GM23338 (cell line): ENCODE measurements around the gene EXOC3L1. TPM values are rescaled to one million over a fixed set of nuclear protein-coding genes. Genes with fewer than 3 reads are reported as not detected.

Experiments used
- ATAC-seq: fragments of 200-7000 bp; cut with Tn5 transposase; 3 replicates; pipeline ENCODE4 v1.9.1; 2020
- DNase-seq: peaks from one replicate; pipeline ENCODE4 v3.0.0-alpha.2; 2015; ENCODE audit warnings: low spot score
- H2AFZ ChIP-seq: fragments of 200-600 bp; sonication (generic); 2 replicates; pipeline ENCODE4 v1.8.0; 2016; ENCODE audit warnings: antibody characterized with exemption, mild to moderate bottlenecking, moderate library complexity
- H3F3A ChIP-seq: fragments of 200-600 bp; sonication (generic); replicated peaks from 2 replicates; pipeline ENCODE4 v1.8.0; 2017; ENCODE audit warnings: antibody characterized with exemption, mixed run types, low read depth
- H3K27ac ChIP-seq: fragments of 200-600 bp; sonication (generic); 2 replicates; pipeline ENCODE4 v1.6.1; 2016; ENCODE audit warnings: low read depth
- H3K27me3 ChIP-seq: fragments of 200-600 bp; sonication (generic); 2 replicates; pipeline ENCODE4 v1.8.0; 2016; ENCODE audit warnings: mild to moderate bottlenecking, mixed run types, moderate library complexity; ENCODE audit not compliant: insufficient read depth
- H3K36me3 ChIP-seq: fragments of 200-600 bp; sonication (generic); 2 replicates; pipeline ENCODE4 v1.8.0; 2016; ENCODE audit warnings: mild to moderate bottlenecking; ENCODE audit not compliant: insufficient read depth
- H3K4me1 ChIP-seq: fragments of 200-600 bp; sonication (generic); 2 replicates; pipeline ENCODE4 v1.8.0; 2016; ENCODE audit warnings: mild to moderate bottlenecking, moderate library complexity; ENCODE audit not compliant: insufficient read depth
- H3K4me2 ChIP-seq: fragments of 200-600 bp; sonication (generic); 2 replicates; pipeline ENCODE4 v1.7.1; 2017; ENCODE audit warnings: mixed run types
- H3K4me3 ChIP-seq: fragments of 200-600 bp; sonication (generic); 2 replicates; pipeline ENCODE4 v1.6.1; 2016; ENCODE audit warnings: mixed run types
- H3K79me2 ChIP-seq: fragments of 200-600 bp; sonication (generic); replicated peaks from 2 replicates; pipeline ENCODE4 v1.8.0; 2017; ENCODE audit warnings: mild to moderate bottlenecking; ENCODE audit not compliant: insufficient read depth
- H3K9me2 ChIP-seq: fragments of 200-600 bp; sonication (generic); 2 replicates; pipeline ENCODE4 v1.8.0; 2017; ENCODE audit not compliant: insufficient read depth
- H4K20me1 ChIP-seq: fragments of 200-600 bp; sonication (generic); replicated peaks from 2 replicates; pipeline ENCODE4 v1.8.0; 2017; ENCODE audit warnings: mild to moderate bottlenecking; ENCODE audit not compliant: insufficient read depth
- H3K27ac Mint-ChIP-seq: 2 replicates; pipeline ENCODE4 v1.8.0; 2020; ENCODE audit warnings: inconsistent platforms, mild to moderate bottlenecking, moderate library complexity, mixed read lengths
- H3K27me3 Mint-ChIP-seq: 3 replicates; pipeline ENCODE4 v1.8.0; 2022; ENCODE audit warnings: low read depth, mild to moderate bottlenecking, moderate library complexity, mixed read lengths, inconsistent platforms; ENCODE audit not compliant: insufficient read depth, poor library complexity
- H3K36me3 Mint-ChIP-seq: 3 replicates; pipeline ENCODE4 v1.8.0; 2021; ENCODE audit warnings: low read depth, mild to moderate bottlenecking, inconsistent platforms, moderate library complexity, mixed read lengths
- H3K4me1 Mint-ChIP-seq: 3 replicates; pipeline ENCODE4 v1.8.0; 2020; ENCODE audit warnings: mild to moderate bottlenecking, inconsistent platforms, mixed read lengths
- H3K4me3 Mint-ChIP-seq: 3 replicates; pipeline ENCODE4 v1.8.0; 2021; ENCODE audit warnings: moderate library complexity, mild to moderate bottlenecking, inconsistent platforms, mixed read lengths
- H3K9me3 Mint-ChIP-seq: 3 replicates; pipeline ENCODE4 v1.8.0; 2020; ENCODE audit warnings: moderate library complexity, mild to moderate bottlenecking, inconsistent platforms, mixed read lengths
- CREB1 ChIP-seq: fragments of 250-450 bp; sonication (Bioruptor Pico); IDR thresholded peaks from 2 replicates; pipeline ENCODE4 v1.5.0; 2020; ENCODE audit warnings: low read depth, mild to moderate bottlenecking, moderate library complexity
- CTCF ChIP-seq, 2 experiments: fragments of 200-600 bp in 1 of 2; sonication (generic) in 1 of 2; conservative IDR thresholded peaks; 2 replicates each; pipeline versions ENCODE4 v1.5.1 to v1.6.1; 2016 to 2017; ENCODE audit warnings: antibody characterized with exemption in 2 of 2, low read depth in 2 of 2, mild to moderate bottlenecking in 2 of 2, moderate library complexity in 1 of 2
- ETS1 ChIP-seq: IDR thresholded peaks from 2 replicates; pipeline ENCODE4 v1.6.1; 2016; ENCODE audit warnings: antibody characterized with exemption
- JUNB ChIP-seq: IDR thresholded peaks from one replicate; pipeline ENCODE4 v1.6.1; 2016; ENCODE audit warnings: antibody characterized with exemption; ENCODE audit not compliant: unreplicated experiment
- STAT1 ChIP-seq: IDR thresholded peaks from one replicate; pipeline ENCODE4 v1.6.1; 2016; ENCODE audit warnings: antibody characterized with exemption; ENCODE audit not compliant: unreplicated experiment
- ZNF114 ChIP-seq: fragments of 250-450 bp; sonication (Bioruptor Pico); IDR thresholded peaks from 2 replicates; pipeline ENCODE4 v1.5.0; 2020; ENCODE audit warnings: mild to moderate bottlenecking, moderate library complexity
- ZNF331 ChIP-seq: fragments of 250-450 bp; sonication (Bioruptor Pico); IDR thresholded peaks from 2 replicates; pipeline ENCODE4 v1.5.0; 2020; ENCODE audit warnings: low read depth, mild to moderate bottlenecking, moderate library complexity
- ZNF462 ChIP-seq: fragments of 250-450 bp; sonication (Bioruptor Pico); IDR thresholded peaks from 2 replicates; pipeline ENCODE4 v1.5.0; 2020; ENCODE audit warnings: mild to moderate bottlenecking, moderate library complexity
- polyA plus RNA-seq: library from polyadenylated mRNA; unstranded; fragments of >200 nt; fragmentation: Nextera tagmentation; extraction: Ambion mirVana; gene quantifications from 2 replicates; pipeline ENCODE4 v1.2.1, GENCODE V29; 2016
- total RNA-seq: library from RNA; depleted of rRNA; stranded (reverse); fragments of >200 nt; shearing (Covaris generic); gene quantifications from 2 replicates; pipeline ENCODE4 v1.2.3, GENCODE V29; 2014

Gene EXOC3L1
- total and polyA plus RNA-seq, 2 experiments from 2014 or later: 1.1 to 2.3 TPM

GRCh38 chr16:67206838-67207248, 16.9 kb upstream of the EXOC3L1 start (continued):
- TF ChIP-seq JUNB: no peak
- TF ChIP-seq ZNF462 (CRISPR knock-in tag): no peak
- TF ChIP-seq CTCF (conservative IDR thresholded peaks at IDR 0.05; ENCODE audit: low read depth in 2 of 2): no peak

GRCh38 chr16:67206129-67206837, 16.3 kb upstream of the EXOC3L1 start:
- no peaks in the 10 kb centered on the region for H3K79me2 ChIP-seq
- Mint-ChIP-seq H3K36me3 (0 out of 3 replicates have a peak, but pooled peaks cover 1% of the 10 kb centered on the region), H3K4me1 (peaks cover 5% of the 10 kb centered on the region; the same call in 2 of the 3 replicates), H3K4me3 (no peak overlapping the region; the same call in 2 of the 3 replicates), H3K9me3 (no peaks in the 10 kb centered on the region), H3K27ac (no peak overlapping the region), H3K27me3 (peaks cover 10% of the 10 kb centered on the region)
- no peak for ATAC-seq
- no peak overlapping the region for H3K4me3 ChIP-seq
- no peak overlapping the region for H3K27ac ChIP-seq
- H3K4me1 ChIP-seq: no peaks in the 10 kb centered on the region
- H3K27me3 ChIP-seq: no peaks in the 10 kb centered on the region
- H4K20me1 ChIP-seq: no peaks in the 10 kb centered on the region
- no peak overlapping the region for H3K4me2 ChIP-seq
- no peak overlapping the region for H2AFZ ChIP-seq
- H3F3A ChIP-seq: no peaks in the 10 kb centered on the region
- H3K36me3 ChIP-seq: no peaks in the 10 kb centered on the region
- no peaks in the 10 kb centered on the region for H3K9me2 ChIP-seq
- no peak for DNase-seq
- TF ChIP-seq STAT1: no peak
- TF ChIP-seq ZNF331: no peak
- no peak for TF ChIP-seq ZNF114
- no peak for TF ChIP-seq JUNB
- TF ChIP-seq CTCF (conservative IDR thresholded peaks at IDR 0.05; ENCODE audit: low read depth in 2 of 2): no peak
- TF ChIP-seq ETS1: no peak
- no peak for TF ChIP-seq CREB1 (CRISPR knock-in tag)
